ENCODE results near the gene SAC3D1. TPM values are rescaled to one million over a fixed set of nuclear protein-coding genes. Genes with fewer than 3 reads are reported as not detected.

Gene SAC3D1
- total RNA-seq, 4 donors from 2014 or later, result 4.0 to 22.0 (median 7.0) TPM

DNA sequence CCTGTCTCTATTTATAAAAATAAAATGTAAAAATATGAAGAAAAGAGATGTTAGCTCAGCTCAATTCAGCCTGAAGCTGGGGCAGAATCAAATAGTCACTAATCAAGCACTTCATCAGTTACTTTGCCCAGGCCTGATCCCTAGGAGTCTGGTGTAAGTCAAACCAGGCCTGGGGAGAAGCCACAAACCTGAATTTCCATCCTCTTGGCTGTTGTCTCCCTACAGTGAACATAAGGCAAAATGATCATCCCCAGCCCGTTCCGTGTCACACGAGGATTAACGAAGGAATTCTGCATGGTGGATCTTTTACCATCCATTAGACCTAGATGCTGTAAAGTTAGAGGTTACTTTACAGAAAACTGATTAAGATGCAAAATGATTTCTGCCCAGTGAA is 23.8 kb downstream of the SAC3D1 start:
- TF ChIP-seq, protein P1, sequence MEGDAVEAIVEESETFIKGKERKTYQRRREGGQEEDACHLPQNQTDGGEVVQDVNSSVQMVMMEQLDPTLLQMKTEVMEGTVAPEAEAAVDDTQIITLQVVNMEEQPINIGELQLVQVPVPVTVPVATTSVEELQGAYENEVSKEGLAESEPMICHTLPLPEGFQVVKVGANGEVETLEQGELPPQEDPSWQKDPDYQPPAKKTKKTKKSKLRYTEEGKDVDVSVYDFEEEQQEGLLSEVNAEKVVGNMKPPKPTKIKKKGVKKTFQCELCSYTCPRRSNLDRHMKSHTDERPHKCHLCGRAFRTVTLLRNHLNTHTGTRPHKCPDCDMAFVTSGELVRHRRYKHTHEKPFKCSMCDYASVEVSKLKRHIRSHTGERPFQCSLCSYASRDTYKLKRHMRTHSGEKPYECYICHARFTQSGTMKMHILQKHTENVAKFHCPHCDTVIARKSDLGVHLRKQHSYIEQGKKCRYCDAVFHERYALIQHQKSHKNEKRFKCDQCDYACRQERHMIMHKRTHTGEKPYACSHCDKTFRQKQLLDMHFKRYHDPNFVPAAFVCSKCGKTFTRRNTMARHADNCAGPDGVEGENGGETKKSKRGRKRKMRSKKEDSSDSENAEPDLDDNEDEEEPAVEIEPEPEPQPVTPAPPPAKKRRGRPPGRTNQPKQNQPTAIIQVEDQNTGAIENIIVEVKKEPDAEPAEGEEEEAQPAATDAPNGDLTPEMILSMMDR (IDR thresholded peaks at IDR 0.05; ENCODE audit: low read depth), result no peak

DNA sequence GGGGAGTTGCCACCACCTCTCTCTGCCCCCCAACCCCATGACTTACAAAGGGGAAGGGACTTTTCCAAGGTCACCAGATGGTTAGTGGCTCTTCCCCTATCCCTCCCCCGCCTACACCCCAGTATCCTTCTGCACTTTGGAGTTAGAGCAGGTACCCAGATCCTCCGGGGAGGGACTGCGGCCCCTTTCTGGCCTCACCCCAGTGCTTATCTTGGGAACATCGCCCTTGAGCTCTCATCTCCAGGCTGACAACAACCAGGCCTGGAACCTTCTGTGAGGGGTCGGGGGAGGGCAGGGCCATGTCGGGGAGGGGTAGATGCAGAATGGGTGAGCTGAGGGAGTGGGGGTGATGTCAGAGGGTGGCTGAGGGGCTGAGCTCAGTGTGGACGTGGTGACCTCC is 24.8 kb downstream of the SAC3D1 start:
- TF ChIP-seq, protein P1 (IDR thresholded peaks at IDR 0.05; ENCODE audit: low read depth), result no peak

DNA sequence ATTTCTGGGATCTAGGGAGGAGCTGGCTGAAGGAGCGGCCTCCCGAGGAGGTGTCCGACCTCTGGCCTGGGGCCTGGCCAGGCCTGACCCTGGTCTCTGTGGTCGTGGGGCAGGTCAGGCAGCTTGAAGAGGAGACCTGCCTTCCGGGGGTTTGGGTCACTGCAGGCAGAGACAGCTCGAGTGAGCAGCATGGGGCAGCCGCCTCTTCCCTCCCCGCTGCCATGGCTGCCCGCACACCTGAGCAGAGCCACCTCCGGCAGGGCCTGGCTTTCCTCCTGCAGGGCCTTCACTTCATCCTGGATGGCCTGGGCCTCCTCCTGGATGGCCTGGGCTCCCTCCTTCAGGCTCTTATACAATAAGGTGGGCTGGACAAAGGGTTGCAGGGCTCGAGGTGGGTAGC is 25.3 kb downstream of the SAC3D1 start:
- TF ChIP-seq, protein P1 (IDR thresholded peaks at IDR 0.05; ENCODE audit: low read depth), result no peak

DNA sequence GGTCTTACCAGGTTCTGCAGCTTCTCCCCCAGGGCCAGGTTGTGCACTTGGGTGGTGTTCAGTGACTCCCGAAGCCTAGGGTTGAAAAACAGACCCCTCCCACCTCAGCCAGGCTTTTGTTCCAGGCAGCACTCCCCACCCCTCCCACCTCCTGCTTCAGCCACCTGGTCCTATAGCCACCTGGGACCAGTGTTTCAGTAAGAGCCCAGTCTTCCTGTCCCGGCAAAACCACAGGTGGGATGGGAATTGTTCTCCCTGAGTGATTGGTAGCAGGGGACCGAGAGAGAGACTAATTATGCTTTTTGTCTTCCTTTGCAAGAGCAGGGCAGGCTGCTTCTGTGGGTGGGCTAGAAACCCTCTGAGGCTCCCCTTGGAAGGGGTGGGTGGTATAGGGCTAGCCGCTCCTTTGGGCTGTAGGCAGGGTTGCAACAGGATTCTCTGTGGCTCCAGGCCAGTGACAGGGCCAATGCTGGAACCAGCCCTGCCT is 25.8 kb downstream of the SAC3D1 start:
- TF ChIP-seq, protein P1 (IDR thresholded peaks at IDR 0.05; ENCODE audit: low read depth), result no peak

DNA sequence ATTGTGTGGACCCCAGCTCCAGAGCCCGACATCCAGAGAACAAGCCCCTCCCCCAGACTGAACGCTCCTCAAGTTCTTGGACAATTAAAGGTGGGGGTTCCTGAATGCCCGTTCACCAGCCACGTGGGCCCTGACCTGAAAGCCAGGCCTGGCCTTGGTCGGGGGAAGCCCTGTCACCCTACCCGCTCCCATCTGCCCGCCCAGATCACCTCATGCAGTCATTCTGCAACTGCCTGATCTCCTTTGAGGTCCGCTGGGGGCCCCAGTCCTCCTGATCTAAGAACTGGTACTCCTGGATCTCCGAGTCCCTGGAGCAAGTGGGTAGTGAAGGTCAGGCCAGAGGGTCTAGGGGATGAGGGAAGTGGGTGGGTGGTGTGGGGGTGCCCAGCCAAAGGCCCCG is 26.4 kb downstream of the SAC3D1 start:
- TF ChIP-seq, protein P1 (IDR thresholded peaks at IDR 0.05; ENCODE audit: low read depth), result no peak

DNA sequence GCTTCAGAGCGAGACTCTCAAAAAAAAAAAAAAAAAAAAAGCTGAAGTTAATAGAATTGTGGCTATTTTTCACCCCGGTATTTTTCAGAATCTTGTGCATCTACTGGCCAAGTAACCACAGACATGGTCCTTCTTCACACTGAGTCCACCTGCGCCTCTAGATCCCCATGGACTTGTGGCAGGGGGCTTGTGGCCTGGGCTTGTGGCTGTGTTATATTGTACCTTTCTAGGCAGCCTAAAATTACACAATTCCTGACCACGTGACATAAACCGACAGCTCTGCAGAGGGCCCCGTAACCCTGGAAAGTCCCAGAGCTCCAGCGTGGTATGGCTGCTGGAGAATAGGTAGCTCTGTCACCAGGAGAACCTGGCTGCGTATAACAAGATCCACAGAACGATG is 28.2 kb downstream of the SAC3D1 start:
- TF ChIP-seq, protein P1 (IDR thresholded peaks at IDR 0.05; ENCODE audit: low read depth), result no peak

DNA sequence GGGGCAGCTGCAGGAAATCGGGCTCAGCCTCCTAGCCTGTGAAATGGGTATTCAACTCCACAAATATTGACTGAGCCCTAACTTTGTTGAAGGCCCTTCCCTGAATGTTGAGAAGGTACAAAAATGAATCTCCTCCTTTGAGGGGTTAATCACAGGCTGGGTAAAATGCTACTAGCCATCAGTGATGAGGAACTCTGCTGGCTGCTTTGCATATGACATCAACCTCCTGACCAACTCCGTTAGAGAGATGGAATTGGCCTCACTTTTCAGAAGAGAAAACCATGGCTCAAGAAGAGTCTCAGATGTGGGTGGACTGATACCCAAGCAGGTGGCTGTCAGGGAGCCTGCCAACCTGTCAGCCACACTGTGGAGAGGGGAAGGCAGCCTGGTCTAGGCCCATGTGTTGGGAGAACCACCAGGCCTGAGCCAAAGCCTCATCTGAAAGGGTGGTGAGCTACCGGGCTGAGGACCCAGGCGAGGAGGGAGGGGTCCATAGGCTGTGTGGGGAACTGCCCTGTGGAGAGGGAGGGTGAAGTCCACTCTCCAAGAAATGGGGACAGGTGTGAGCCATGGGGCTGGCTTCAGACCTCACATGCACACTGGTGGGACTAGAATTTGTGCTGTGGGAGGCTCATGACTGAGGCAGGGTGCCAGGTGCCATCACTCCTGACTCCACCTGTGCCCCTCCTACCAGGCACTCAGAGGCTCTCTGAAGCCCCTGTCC is 31.1 kb downstream of the SAC3D1 start:
- TF ChIP-seq, protein P1 (IDR thresholded peaks at IDR 0.05; ENCODE audit: low read depth), result no peak
